ENCODE data around the gene ASTN2. TPM values are rescaled to one million over a fixed set of nuclear protein-coding genes. Genes with fewer than 3 reads are reported as not detected.

Gene ASTN2
- total and polyA plus RNA-seq, 2 experiments from 2014 or later, result 5.8 to 7.5 TPM

DNA sequence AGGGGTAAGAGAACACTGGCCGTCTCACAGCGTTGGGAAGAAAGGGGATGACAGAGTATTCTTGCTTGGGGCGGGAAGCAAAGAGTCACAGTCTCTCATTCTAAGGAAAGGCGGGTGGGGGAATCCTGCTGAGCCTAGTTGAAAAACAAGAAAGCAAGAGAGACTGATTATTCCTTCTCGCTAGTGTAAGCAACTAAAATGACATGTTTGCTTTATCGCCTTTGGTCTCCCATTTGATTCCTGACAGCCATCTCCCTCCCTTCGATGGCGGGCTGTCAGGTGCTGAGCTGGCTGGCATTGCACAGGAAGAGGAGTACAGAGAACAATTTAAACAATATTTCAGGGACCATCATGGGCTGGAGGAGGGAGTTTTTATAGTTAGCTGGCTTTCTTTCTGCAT lies 331.3 kb downstream of the ASTN2 start:
- Histone ChIP-seq H4K20me1 (ENCODE audit: insufficient read depth) (no peaks in the 10 kb centered on the region), H3F3A (ENCODE audit: insufficient read depth) (no peaks in the 10 kb centered on the region), H3K9me3 (ENCODE audit: low read depth) (no peaks in the 10 kb centered on the region), H3K4me1 (ENCODE audit: insufficient read depth) (no peaks in the 10 kb centered on the region), H3K9me2 (ENCODE audit: insufficient read depth) (no peaks in the 10 kb centered on the region), H3K36me3 (ENCODE audit: low read depth) (no peaks in the 10 kb centered on the region), H2AFZ (no peak overlapping the region), H3K27ac (no peak overlapping the region), H3K79me2 (ENCODE audit: insufficient read depth) (no peaks in the 10 kb centered on the region), H3K9ac (no peak overlapping the region), H3K4me3 (no peak overlapping the region), H3K27me3 (replicated peaks; ENCODE audit: insufficient read depth) (no peaks in the 10 kb centered on the region), H3K4me2 (ENCODE audit: unreplicated experiment) (no peak overlapping the region)
- TF ChIP-seq EZH2 (IDR thresholded peaks at IDR 0.05; ENCODE audit: insufficient read depth, poor library complexity, severe bottlenecking) (no peak), EZH2phosphoT487 (IDR thresholded peaks at IDR 0.05; ENCODE audit: insufficient read depth, low read depth) (no peak)
- no peak for DNase-seq
- WGBS, 2 experiments (ENCODE audit: low coverage in 1 of 2, low lambda C conversion rate in 2 of 2, missing lambda C conversion rate in 2 of 2), result 35 to 36% methylated on average over 8 of the region's 8 CpGs
- in situ Hi-C loops (cut with MboI), result no loop called here

DNA sequence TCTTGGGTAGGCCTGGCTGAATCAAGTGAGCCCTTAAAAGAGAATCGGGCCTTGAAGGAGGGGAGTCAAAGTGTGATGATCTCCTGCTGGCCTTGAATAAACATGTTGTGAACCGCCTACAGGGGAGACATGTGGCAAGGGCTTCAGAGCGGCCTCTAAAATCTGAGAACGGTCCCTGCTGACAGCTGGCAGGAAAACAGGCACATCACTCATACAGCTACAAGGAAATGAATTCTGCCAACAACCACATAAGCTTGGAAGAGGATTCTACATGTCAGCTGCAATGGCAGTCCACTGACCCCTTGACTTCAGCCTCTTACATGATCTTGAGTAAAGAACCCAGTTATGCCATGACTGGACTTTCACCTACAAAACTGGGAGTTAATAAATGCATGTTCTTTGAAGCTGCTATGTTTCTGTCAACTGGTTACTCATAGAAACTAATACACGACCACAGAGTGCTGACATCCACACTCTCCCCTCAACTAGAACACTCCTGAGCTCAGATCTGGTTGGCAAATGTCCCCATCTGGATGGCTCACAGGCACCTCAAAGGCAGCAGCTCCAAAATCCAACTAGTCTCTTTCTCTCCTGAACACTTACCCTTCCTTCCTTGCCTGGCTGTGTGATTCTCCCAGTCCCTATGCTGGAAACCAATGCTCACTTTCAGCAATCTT lies 333.1 kb downstream of the ASTN2 start:
- no peak for DNase-seq
- in situ Hi-C loops (cut with MboI), result no loop called here
- H3F3A ChIP-seq (ENCODE audit: insufficient read depth), result no peaks in the 10 kb centered on the region
- H3K4me2 ChIP-seq (ENCODE audit: unreplicated experiment), result no peak overlapping the region
- no peaks in the 10 kb centered on the region for H3K9me3 ChIP-seq (ENCODE audit: low read depth)
- H3K9ac ChIP-seq, result no peak overlapping the region
- 4 to 5% methylated on average over 5 of the region's 5 CpGs for WGBS, 2 experiments (ENCODE audit: low coverage in 1 of 2, low lambda C conversion rate in 2 of 2, missing lambda C conversion rate in 2 of 2)
- H3K9me2 ChIP-seq (ENCODE audit: insufficient read depth), result no peaks in the 10 kb centered on the region
- H3K36me3 ChIP-seq (ENCODE audit: low read depth), result no peaks in the 10 kb centered on the region
- H3K27ac ChIP-seq, result no peak overlapping the region
- no peak for TF ChIP-seq EZH2phosphoT487 (IDR thresholded peaks at IDR 0.05; ENCODE audit: insufficient read depth, low read depth)
- no peak for TF ChIP-seq EZH2 (IDR thresholded peaks at IDR 0.05; ENCODE audit: insufficient read depth, poor library complexity, severe bottlenecking)
- H4K20me1 ChIP-seq (ENCODE audit: insufficient read depth), result no peaks in the 10 kb centered on the region
- no peak overlapping the region for H2AFZ ChIP-seq
- H3K27me3 ChIP-seq (replicated peaks; ENCODE audit: insufficient read depth), result no peaks in the 10 kb centered on the region
- no peaks in the 10 kb centered on the region for H3K4me1 ChIP-seq (ENCODE audit: insufficient read depth)
- no peaks in the 10 kb centered on the region for H3K79me2 ChIP-seq (ENCODE audit: insufficient read depth)
- H3K4me3 ChIP-seq, result no peak overlapping the region

DNA sequence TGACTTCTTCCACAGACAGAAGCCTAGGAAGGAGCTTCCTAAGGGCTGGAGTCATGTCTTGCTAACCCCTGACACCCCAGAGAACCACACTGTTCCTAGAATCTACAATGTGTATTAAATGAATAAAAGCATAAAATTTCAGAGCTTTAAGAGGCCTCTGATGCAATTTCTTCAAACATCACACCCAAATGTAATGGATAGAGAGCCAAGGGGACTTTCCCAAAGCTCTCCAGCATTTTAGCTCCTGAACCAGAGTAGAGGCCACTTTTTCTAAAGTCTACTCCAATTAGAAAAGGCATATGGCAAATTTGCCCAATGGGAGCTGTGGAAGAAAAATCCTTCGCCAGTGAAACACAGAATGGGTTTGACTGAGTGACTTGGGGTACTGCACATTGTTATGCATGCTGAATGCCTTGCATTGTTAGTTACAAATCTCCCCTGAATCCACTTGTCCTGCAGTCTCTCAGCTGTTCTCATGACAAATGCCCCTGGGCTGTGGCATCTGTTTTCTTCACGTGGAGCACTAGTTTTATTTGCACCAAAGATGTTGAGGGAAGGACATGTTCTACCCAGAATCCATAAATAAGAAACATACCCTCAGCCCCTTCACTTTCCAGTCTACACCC lies 334.0 kb downstream of the ASTN2 start:
- Histone ChIP-seq H3K27me3 (replicated peaks; ENCODE audit: insufficient read depth) (no peaks in the 10 kb centered on the region), H3K9ac (no peak overlapping the region), H3F3A (ENCODE audit: insufficient read depth) (no peaks in the 10 kb centered on the region), H4K20me1 (ENCODE audit: insufficient read depth) (no peaks in the 10 kb centered on the region), H2AFZ (no peak overlapping the region), H3K36me3 (ENCODE audit: low read depth) (no peaks in the 10 kb centered on the region), H3K79me2 (ENCODE audit: insufficient read depth) (no peaks in the 10 kb centered on the region), H3K4me3 (no peak overlapping the region), H3K9me3 (ENCODE audit: low read depth) (no peaks in the 10 kb centered on the region), H3K27ac (no peak overlapping the region), H3K4me2 (ENCODE audit: unreplicated experiment) (no peak overlapping the region), H3K9me2 (ENCODE audit: insufficient read depth) (no peaks in the 10 kb centered on the region), H3K4me1 (ENCODE audit: insufficient read depth) (no peaks in the 10 kb centered on the region)
- 13 to 15% methylated on average over 2 of the region's 2 CpGs for WGBS, 2 experiments (ENCODE audit: low coverage in 1 of 2, low lambda C conversion rate in 2 of 2, missing lambda C conversion rate in 2 of 2)
- no peak for TF ChIP-seq EZH2 (IDR thresholded peaks at IDR 0.05; ENCODE audit: insufficient read depth, poor library complexity, severe bottlenecking)
- TF ChIP-seq EZH2phosphoT487 (IDR thresholded peaks at IDR 0.05; ENCODE audit: insufficient read depth, low read depth), result no peak
- DNase-seq, result no peak
- in situ Hi-C loops (cut with MboI), result no loop called here

DNA sequence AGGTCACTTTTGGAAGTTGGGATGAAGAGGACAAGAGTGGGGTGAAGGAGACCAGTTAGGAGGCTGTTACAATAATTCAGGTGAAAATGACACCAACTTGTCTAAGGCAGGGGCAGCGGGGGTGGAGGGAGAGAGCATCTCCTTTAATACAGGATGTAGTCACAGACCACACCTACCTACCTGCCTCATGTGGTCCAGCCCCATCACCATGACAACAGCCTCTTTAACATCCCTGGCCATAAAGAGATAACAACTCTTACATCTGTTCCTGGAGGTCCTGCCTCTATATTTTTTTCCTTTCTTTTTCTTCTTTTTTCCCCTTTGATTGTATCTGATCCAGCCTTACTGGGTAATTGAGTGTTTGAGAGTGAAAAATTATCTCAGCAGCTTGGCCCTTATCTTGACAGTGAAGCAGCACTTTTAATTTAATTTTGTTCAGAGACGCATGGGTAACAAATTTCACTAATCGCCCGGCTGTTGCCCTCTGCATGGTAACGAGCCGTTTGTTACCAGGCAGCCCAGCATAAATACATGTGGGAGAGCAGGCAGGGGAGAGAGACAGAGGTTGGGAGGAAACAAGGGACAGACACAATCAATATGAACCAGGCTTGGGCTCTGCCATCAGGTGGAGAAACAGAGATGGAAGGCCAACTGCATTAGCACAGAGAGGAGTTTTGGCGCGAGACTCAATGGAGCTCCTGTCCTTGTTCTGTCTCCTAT lies 338.1 kb downstream of the ASTN2 start:
- Histone ChIP-seq H4K20me1 (ENCODE audit: insufficient read depth) (no peaks in the 10 kb centered on the region), H3K27ac (no peak overlapping the region), H3K27me3 (replicated peaks; ENCODE audit: insufficient read depth) (no peaks in the 10 kb centered on the region), H3K4me1 (ENCODE audit: insufficient read depth) (no peaks in the 10 kb centered on the region), H3K36me3 (ENCODE audit: low read depth) (no peaks in the 10 kb centered on the region), H3F3A (ENCODE audit: insufficient read depth) (no peaks in the 10 kb centered on the region), H3K9me3 (ENCODE audit: low read depth) (no peaks in the 10 kb centered on the region), H3K9ac (no peak overlapping the region), H3K4me3 (no peak overlapping the region), H3K79me2 (ENCODE audit: insufficient read depth) (no peaks in the 10 kb centered on the region), H3K9me2 (ENCODE audit: insufficient read depth) (no peaks in the 10 kb centered on the region), H3K4me2 (ENCODE audit: unreplicated experiment) (no peak overlapping the region), H2AFZ (no peak overlapping the region)
- WGBS, 2 experiments (ENCODE audit: low coverage in 1 of 2, low lambda C conversion rate in 2 of 2, missing lambda C conversion rate in 2 of 2), result 79 to 83% methylated on average over 8 of the region's 8 CpGs
- DNase-seq, result no peak
- TF ChIP-seq EZH2phosphoT487 (IDR thresholded peaks at IDR 0.05; ENCODE audit: insufficient read depth, low read depth) (no peak), EZH2 (IDR thresholded peaks at IDR 0.05; ENCODE audit: insufficient read depth, poor library complexity, severe bottlenecking) (no peak)
- in situ Hi-C loops (cut with MboI), result no loop called here

Data from GM23248 (cell line).